Neural cell (in vitro differentiated cells): ENCODE measurements around the gene SGMS2.

ENCODE experiments used
- EP300 ChIP-seq: fragments of 450-650 bp; conservative IDR thresholded peaks from 2 replicates; pipeline ENCODE4 v1.6.1; 2014; ENCODE audit warnings: antibody characterized with exemption, mild to moderate bottlenecking, moderate library complexity; ENCODE audit not compliant: poor library complexity, severe bottlenecking
- EZH2 ChIP-seq: fragments of 200-600, 300-800 bp; shearing (Covaris generic), sonication (generic); IDR thresholded peaks from 2 replicates; pipeline ENCODE4 v1.6.1; 2014; ENCODE audit warnings: antibody characterized with exemption, low read length, borderline replicate concordance, mild to moderate bottlenecking; ENCODE audit not compliant: insufficient read depth, poor library complexity, severe bottlenecking
- MXI1 ChIP-seq: fragments of 450-650 bp; conservative IDR thresholded peaks from 2 replicates; pipeline ENCODE4 v1.6.1; 2014; ENCODE audit warnings: antibody characterized with exemption, mild to moderate bottlenecking; ENCODE audit not compliant: poor library complexity, severe bottlenecking
- POLR2AphosphoS5 ChIP-seq: IDR thresholded peaks from 2 replicates; pipeline ENCODE4 v1.6.1; 2012
- RAD21 ChIP-seq: fragments of 450-650 bp; conservative IDR thresholded peaks from 2 replicates; pipeline ENCODE4 v1.6.1; 2014; ENCODE audit warnings: antibody characterized with exemption, mild to moderate bottlenecking, moderate library complexity
- SMC3 ChIP-seq: fragments of 450-650 bp; conservative IDR thresholded peaks from 2 replicates; pipeline ENCODE4 v1.6.1; 2014; ENCODE audit warnings: antibody characterized with exemption, mild to moderate bottlenecking, moderate library complexity; ENCODE audit not compliant: poor library complexity
- TAF1 ChIP-seq: IDR thresholded peaks from 2 replicates; pipeline ENCODE4 v1.6.1; 2012; ENCODE audit warnings: low read depth
- TF ChIP-seq, protein P1 (sequence below): fragments of 450-650 bp; IDR thresholded peaks from 2 replicates; pipeline ENCODE4 v1.5.1; 2014; ENCODE audit warnings: antibody characterized with exemption, mild to moderate bottlenecking, moderate library complexity; ENCODE audit not compliant: poor library complexity, severe bottlenecking
- TF ChIP-seq, protein P2 (sequence below): IDR thresholded peaks from 2 replicates; pipeline ENCODE4 v1.6.1; 2012; ENCODE audit warnings: borderline replicate concordance

DNA sequence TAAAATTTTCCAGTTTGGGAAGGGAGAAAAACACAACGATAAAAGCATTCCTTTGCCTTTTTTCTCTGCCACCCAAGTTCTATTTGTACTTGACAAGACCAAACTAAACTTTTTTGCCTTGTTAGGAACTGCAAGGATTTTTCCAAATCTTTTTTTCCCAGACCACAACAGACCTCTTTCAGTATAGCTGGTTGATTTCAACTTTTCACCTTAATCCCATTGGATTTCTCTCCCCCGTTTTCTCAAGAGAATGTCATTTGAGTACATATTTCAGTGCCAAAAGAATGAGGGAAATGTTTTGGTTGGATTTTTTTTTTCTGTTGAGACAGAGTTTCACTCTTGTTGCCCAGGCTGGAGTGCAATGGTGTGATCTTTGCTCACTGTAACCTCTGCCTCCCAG is 18.5 kb upstream of the SGMS2 start:
- TF ChIP-seq TAF1 (no peak), EZH2 (no peak), EP300 (no peak), POLR2AphosphoS5 (no peak), MXI1 (no peak), SMC3 (no peak), RAD21 (no peak)
- TF ChIP-seq, protein P1, sequence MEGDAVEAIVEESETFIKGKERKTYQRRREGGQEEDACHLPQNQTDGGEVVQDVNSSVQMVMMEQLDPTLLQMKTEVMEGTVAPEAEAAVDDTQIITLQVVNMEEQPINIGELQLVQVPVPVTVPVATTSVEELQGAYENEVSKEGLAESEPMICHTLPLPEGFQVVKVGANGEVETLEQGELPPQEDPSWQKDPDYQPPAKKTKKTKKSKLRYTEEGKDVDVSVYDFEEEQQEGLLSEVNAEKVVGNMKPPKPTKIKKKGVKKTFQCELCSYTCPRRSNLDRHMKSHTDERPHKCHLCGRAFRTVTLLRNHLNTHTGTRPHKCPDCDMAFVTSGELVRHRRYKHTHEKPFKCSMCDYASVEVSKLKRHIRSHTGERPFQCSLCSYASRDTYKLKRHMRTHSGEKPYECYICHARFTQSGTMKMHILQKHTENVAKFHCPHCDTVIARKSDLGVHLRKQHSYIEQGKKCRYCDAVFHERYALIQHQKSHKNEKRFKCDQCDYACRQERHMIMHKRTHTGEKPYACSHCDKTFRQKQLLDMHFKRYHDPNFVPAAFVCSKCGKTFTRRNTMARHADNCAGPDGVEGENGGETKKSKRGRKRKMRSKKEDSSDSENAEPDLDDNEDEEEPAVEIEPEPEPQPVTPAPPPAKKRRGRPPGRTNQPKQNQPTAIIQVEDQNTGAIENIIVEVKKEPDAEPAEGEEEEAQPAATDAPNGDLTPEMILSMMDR, result no peak
- TF ChIP-seq, protein P2, sequence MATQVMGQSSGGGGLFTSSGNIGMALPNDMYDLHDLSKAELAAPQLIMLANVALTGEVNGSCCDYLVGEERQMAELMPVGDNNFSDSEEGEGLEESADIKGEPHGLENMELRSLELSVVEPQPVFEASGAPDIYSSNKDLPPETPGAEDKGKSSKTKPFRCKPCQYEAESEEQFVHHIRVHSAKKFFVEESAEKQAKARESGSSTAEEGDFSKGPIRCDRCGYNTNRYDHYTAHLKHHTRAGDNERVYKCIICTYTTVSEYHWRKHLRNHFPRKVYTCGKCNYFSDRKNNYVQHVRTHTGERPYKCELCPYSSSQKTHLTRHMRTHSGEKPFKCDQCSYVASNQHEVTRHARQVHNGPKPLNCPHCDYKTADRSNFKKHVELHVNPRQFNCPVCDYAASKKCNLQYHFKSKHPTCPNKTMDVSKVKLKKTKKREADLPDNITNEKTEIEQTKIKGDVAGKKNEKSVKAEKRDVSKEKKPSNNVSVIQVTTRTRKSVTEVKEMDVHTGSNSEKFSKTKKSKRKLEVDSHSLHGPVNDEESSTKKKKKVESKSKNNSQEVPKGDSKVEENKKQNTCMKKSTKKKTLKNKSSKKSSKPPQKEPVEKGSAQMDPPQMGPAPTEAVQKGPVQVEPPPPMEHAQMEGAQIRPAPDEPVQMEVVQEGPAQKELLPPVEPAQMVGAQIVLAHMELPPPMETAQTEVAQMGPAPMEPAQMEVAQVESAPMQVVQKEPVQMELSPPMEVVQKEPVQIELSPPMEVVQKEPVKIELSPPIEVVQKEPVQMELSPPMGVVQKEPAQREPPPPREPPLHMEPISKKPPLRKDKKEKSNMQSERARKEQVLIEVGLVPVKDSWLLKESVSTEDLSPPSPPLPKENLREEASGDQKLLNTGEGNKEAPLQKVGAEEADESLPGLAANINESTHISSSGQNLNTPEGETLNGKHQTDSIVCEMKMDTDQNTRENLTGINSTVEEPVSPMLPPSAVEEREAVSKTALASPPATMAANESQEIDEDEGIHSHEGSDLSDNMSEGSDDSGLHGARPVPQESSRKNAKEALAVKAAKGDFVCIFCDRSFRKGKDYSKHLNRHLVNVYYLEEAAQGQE, result no peak
